SK-N-SH (cell line): ENCODE measurements around the gene CORO1A. TPM values are rescaled to one million over a fixed set of nuclear protein-coding genes. Genes with fewer than 3 reads are reported as not detected.
A peak's percentile ranks its signal among the peaks of the same experiment; 100 is the strongest.

Source experiments
- CTCF ChIA-PET: fragments of 300-600, 350-600 bp; formaldehyde crosslinking; extraction: SDS; loops from one replicate; lab custom pipeline; 2021; lab: Yijun Ruan, JAX
- POLR2A ChIA-PET: fragments of 350-600 bp; sonication (Branson Sonifier 250); formaldehyde crosslinking; extraction: SDS; loops from one replicate; lab custom pipeline; 2020; ENCODE audit warnings: antibody characterized with exemption, inconsistent platforms; lab: Yijun Ruan, JAX
- DNase-seq: peaks from one replicate; pipeline ENCODE4 v3.0.0; 2012
- H2AFZ ChIP-seq: fragments of 200-600 bp; sonication (generic); 2 replicates; pipeline ENCODE4 v1.8.1; 2016; ENCODE audit warnings: antibody characterized with exemption, mild to moderate bottlenecking, low read depth
- H3F3A ChIP-seq: fragments of 200-600 bp; sonication (generic); replicated peaks from 2 replicates; pipeline ENCODE3; 2016; ENCODE audit warnings: antibody characterized with exemption, mild to moderate bottlenecking; ENCODE audit not compliant: insufficient read depth
- H3K27ac ChIP-seq, 2 experiments: fragments of 200-500 bp in 1 of 2; fragments of 200-600 bp in 1 of 2; sonication (Bioruptor generic) in 1 of 2; sonication (generic), shearing (Covaris generic) in 1 of 2; 2 replicates each; pipeline versions ENCODE4 v1.5.1 to v1.6.1; 2014 to 2016; ENCODE audit warnings: low read depth in 2 of 2, inconsistent platforms in 1 of 2, low read length in 1 of 2, mild to moderate bottlenecking in 1 of 2, mixed read lengths in 1 of 2
- H3K27me3 ChIP-seq: fragments of 200-600 bp; sonication (generic), shearing (Covaris generic); 2 replicates; pipeline ENCODE4 v1.6.1; 2016; ENCODE audit warnings: mixed run types; ENCODE audit not compliant: insufficient read depth
- H3K36me3 ChIP-seq, 2 experiments: fragments of 200-500 bp in 1 of 2; fragments of 200-600 bp in 1 of 2; sonication (Bioruptor generic) in 1 of 2; sonication (generic) in 1 of 2; replicated peaks in 1 of 2; 2 replicates each; pipeline versions ENCODE3 to v1.5.1; 2014 to 2016; ENCODE audit warnings: low read length in 1 of 2, mild to moderate bottlenecking in 1 of 2; ENCODE audit not compliant: insufficient read depth in 2 of 2, control insufficient read depth in 1 of 2
- H3K4me1 ChIP-seq, 2 experiments: fragments of 200-500 bp in 1 of 2; fragments of 200-600 bp in 1 of 2; sonication (Bioruptor generic) in 1 of 2; sonication (generic), shearing (Covaris generic) in 1 of 2; 2 replicates each; pipeline versions ENCODE4 v1.5.1 to v1.6.1; 2014 to 2016; ENCODE audit warnings: low read depth in 1 of 2, low read length in 1 of 2, mixed run types in 1 of 2; ENCODE audit not compliant: insufficient read depth in 2 of 2, control insufficient read depth in 1 of 2
- H3K4me2 ChIP-seq: fragments of 200-600 bp; sonication (generic), shearing (Covaris generic); 2 replicates; pipeline ENCODE4 v1.6.1; 2017; ENCODE audit warnings: mixed run types
- H3K4me3 ChIP-seq, 2 experiments: fragments of 200-500 bp in 1 of 2; fragments of 200-600 bp in 1 of 2; sonication (Bioruptor generic) in 1 of 2; sonication (generic), shearing (Covaris generic) in 1 of 2; 2 replicates each; pipeline versions ENCODE4 v1.5.1 to v1.8.1; 2014 to 2016; ENCODE audit warnings: low read depth in 2 of 2, inconsistent platforms in 1 of 2, low read length in 1 of 2, mild to moderate bottlenecking in 1 of 2, mixed read lengths in 1 of 2, moderate library complexity in 1 of 2
- H3K79me2 ChIP-seq: fragments of 200-600 bp; sonication (generic); 2 replicates; pipeline ENCODE4 v1.8.1; 2017; ENCODE audit warnings: mild to moderate bottlenecking; ENCODE audit not compliant: insufficient read depth
- H3K9ac ChIP-seq: fragments of 200-600 bp; sonication (generic); 2 replicates; pipeline ENCODE4 v1.6.1; 2017; ENCODE audit warnings: mixed run types
- H3K9me2 ChIP-seq: fragments of 200-600 bp; sonication (generic); 2 replicates; pipeline ENCODE4 v1.6.1; 2017; ENCODE audit warnings: mixed run types
- H3K9me3 ChIP-seq: fragments of 200-600 bp; sonication (generic); 2 replicates; pipeline ENCODE4 v1.6.1; 2017; ENCODE audit warnings: mixed run types, mild to moderate bottlenecking, moderate library complexity
- H4K20me1 ChIP-seq: fragments of 200-600 bp; sonication (generic); 2 replicates; pipeline ENCODE4 v1.6.1; 2017; ENCODE audit warnings: mild to moderate bottlenecking, mixed run types; ENCODE audit not compliant: insufficient read depth
- CHD2 ChIP-seq: fragments of 150-350 bp; IDR thresholded peaks from 2 replicates; pipeline ENCODE4 v1.6.1; 2018; ENCODE audit warnings: low read length; ENCODE audit not compliant: partially characterized antibody
- CTCF ChIP-seq: fragments of 200-600 bp; sonication (generic); IDR thresholded peaks from 2 replicates; pipeline ENCODE4 v1.6.1; 2017; ENCODE audit warnings: antibody characterized with exemption, mild to moderate bottlenecking, moderate library complexity
- FOSL2 ChIP-seq: IDR thresholded peaks from 2 replicates; pipeline ENCODE4 v1.4.0; 2012; ENCODE audit warnings: low read depth, mild to moderate bottlenecking, moderate library complexity, borderline replicate concordance
- FOXJ3 ChIP-seq: sonication (generic); formaldehyde crosslinking; IDR thresholded peaks from 2 replicates; pipeline ENCODE4 v1.5.1; 2020; ENCODE audit warnings: mild to moderate bottlenecking, missing genetic modification reagents
- FOXM1 ChIP-seq: IDR thresholded peaks from 2 replicates; pipeline ENCODE4 v1.4.0; 2012; ENCODE audit warnings: low read depth, mild to moderate bottlenecking
- GABPA ChIP-seq: IDR thresholded peaks from 2 replicates; pipeline ENCODE4 v1.4.0; 2012; ENCODE audit warnings: low read depth, mild to moderate bottlenecking
- GATA2 ChIP-seq: sonication (generic); formaldehyde crosslinking; IDR thresholded peaks from 2 replicates; pipeline ENCODE4 v1.5.0; 2020; ENCODE audit warnings: mild to moderate bottlenecking, missing genetic modification reagents
- JUND ChIP-seq: IDR thresholded peaks from 2 replicates; pipeline ENCODE4 v1.4.0; 2012
- MAX ChIP-seq: IDR thresholded peaks from 2 replicates; pipeline ENCODE4 v1.4.0; 2012; ENCODE audit warnings: low read depth
- MXI1 ChIP-seq: IDR thresholded peaks from 2 replicates; pipeline ENCODE4 v1.6.1; 2012; ENCODE audit warnings: mild to moderate bottlenecking, low read depth, low read length, improper control_type of control experiment
- NRF1 ChIP-seq: IDR thresholded peaks from 2 replicates; pipeline ENCODE4 v1.6.1; 2012; ENCODE audit warnings: low read depth, mild to moderate bottlenecking, low read length
- PBX3 ChIP-seq: IDR thresholded peaks from 2 replicates; pipeline ENCODE4; 2012
- POLR2AphosphoS5 ChIP-seq: IDR thresholded peaks from 2 replicates; pipeline ENCODE4 v1.6.1; 2012; ENCODE audit warnings: low read depth, low read length
- RCOR1 ChIP-seq: fragments of 150-350 bp; IDR thresholded peaks from 2 replicates; pipeline ENCODE4 v1.6.1; 2017; ENCODE audit warnings: antibody characterized with exemption, low read length
- RFX5 ChIP-seq: IDR thresholded peaks from 2 replicates; pipeline ENCODE4 v1.6.1; 2012; ENCODE audit warnings: mild to moderate bottlenecking, improper control_type of control experiment, low read length
- TAF1 ChIP-seq: IDR thresholded peaks from 2 replicates; pipeline ENCODE4 v1.6.1; 2012; ENCODE audit warnings: low read depth, mild to moderate bottlenecking, low read length, moderate library complexity, borderline replicate concordance
- TCF12 ChIP-seq: IDR thresholded peaks from 2 replicates; pipeline ENCODE4 v1.4.0; 2012
- YY1 ChIP-seq: IDR thresholded peaks from 2 replicates; pipeline ENCODE4 v1.4.0; 2012; ENCODE audit warnings: low read depth, mild to moderate bottlenecking
- WGBS: methylation state at CpG from one replicate; pipeline ENCODE4 v1.1.6; 2017; ENCODE audit warnings: low lambda C conversion rate; 5-methylcytosine and 5-hydroxymethylcytosine counted together
- polyA plus RNA-seq, 3 experiments: library from polyadenylated mRNA; depleted of rRNA; stranded (reverse); fragments of >200 nt; gene quantifications; 2 replicates each; pipeline ENCODE4 v1.2.3, GENCODE V29; 2012
- TF ChIP-seq, protein P1 (sequence below): IDR thresholded peaks from 2 replicates; pipeline ENCODE4 v1.4.0; 2012; ENCODE audit warnings: low read depth, borderline replicate concordance

CORO1A gene
- polyA plus RNA-seq (2012; rRNA removed): 13.0 and 13.5 TPM in 2 replicates
- polyA plus RNA-seq (2012; cell fraction: cytosol; rRNA removed): 4.6 and 8.0 TPM in 2 replicates
- 19.1 and 24.4 TPM in 2 replicates for polyA plus RNA-seq (2012; cell fraction: nucleus; rRNA removed)

- CTCF ChIA-PET: interaction anchor here (1.4 to 6.0 kb wide), 2 partner anchors 71 to 90 kb away, joined by 4 to 33 read pairs; partner anchors contain the start of gene TBX6
- peak; percentile 35; the same call in 1 of the 2 replicates for TF ChIP-seq NRF1
- peak; percentile 57; the same call in 1 of the 2 replicates for TF ChIP-seq PBX3
- TF ChIP-seq YY1: 0 out of 2 replicates have a peak, but pooled peaks have one; percentile 21
- TF ChIP-seq POLR2AphosphoS5: peak; percentile 62; the same call in 1 of the 2 replicates
- no peak for TF ChIP-seq GATA2 (CRISPR knock-in tag)
- TF ChIP-seq MXI1: peak; percentile 80
- no peak for TF ChIP-seq TCF12
- peak; percentile 50; the same call in 1 of the 2 replicates for TF ChIP-seq TAF1
- TF ChIP-seq, all 33 proteins: peak for 6
- Histone ChIP-seq H3K4me3 (peak within 1 kb of the TSS; percentile 62 to 66), H3F3A (peaks cover 4% of the 10 kb centered on the region), H3K27ac (peak within 1 kb of the TSS in 1 of 2 experiments; percentile 29; a peak in 2 of 4 replicates), H3K4me1 (peaks cover 0 to 25% of the 10 kb centered on the region in 2 experiments; a peak in 1 of 4 replicates), H3K9me2 (no peaks in the 10 kb centered on the region), H2AFZ (peak within 1 kb of the TSS; percentile 90), H3K27me3 (no peaks in the 10 kb centered on the region), H3K9ac (peak within 1 kb of the TSS; percentile 41; the same call in 1 of the 2 replicates), H3K4me2 (peak within 1 kb of the TSS; percentile 80), H3K79me2 (no peaks in the 10 kb centered on the region), H4K20me1 (no peaks in the 10 kb centered on the region), H3K36me3 (peaks cover 0 to 6% of the 10 kb centered on the region in 2 experiments), H3K9me3 (no peaks in the 10 kb centered on the region)
- WGBS: 3% methylated on average over 47 of the region's 81 CpGs
- peak; percentile 95 for DNase-seq
- POLR2A ChIA-PET: interaction anchor here (0.6 kb wide), 1 partner anchor 152 kb away, joined by 3 read pairs; the partner anchor contains the start of gene TLCD3B
Measured at GRCh38 chr16:30183233-30184095, at the start of gene CORO1A. Gene CORO1A (plus strand): TSS chr16:30183602. CDS start chr16:30185210, 1,608 bp downstream.

DNA sequence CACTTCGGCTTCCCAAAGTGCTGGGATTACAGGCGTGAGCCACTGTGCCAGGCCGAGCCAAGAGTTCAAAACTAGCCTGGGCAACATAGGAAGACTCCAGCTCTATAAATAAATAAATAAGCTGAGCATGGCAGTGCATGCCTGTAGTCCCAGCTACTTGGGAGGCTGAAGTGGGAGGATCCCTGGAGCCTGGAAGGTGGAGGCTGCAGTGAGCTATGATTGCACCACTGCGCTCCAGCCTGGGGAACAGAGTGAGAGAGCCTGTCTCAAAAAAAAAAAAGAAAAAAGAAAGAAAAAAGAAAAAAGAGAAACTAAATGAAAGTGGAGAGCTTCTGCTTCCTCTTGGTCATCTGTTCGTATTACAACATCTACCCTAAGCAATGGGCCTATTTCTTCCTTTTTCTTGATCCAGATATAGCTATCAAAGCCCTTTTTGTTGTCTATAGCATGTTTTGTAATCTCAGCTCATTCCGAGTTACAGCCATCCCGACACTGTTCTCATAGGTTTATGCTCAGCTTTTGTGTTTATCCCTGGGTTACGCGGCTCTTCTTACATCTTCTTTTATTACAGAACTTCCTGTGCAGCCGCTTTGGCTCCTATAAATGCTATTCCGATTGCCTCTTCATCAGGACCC is 46.3 kb upstream of the CORO1A start:
- 86% methylated on average over 11 of the region's 11 CpGs for WGBS
- no peak for DNase-seq
- no peak overlapping the region for H3K9ac ChIP-seq
- no peaks in the 10 kb centered on the region for H3K36me3 ChIP-seq
- H3K27ac ChIP-seq: no peak overlapping the region
- H3F3A ChIP-seq: no peaks in the 10 kb centered on the region
- H3K4me1 ChIP-seq: peaks cover 0 to 10% of the 10 kb centered on the region in 2 experiments; a peak in 1 of 4 replicates
- CTCF ChIA-PET: interaction anchor here (0.7 to 1.4 kb wide), 4 partner anchors 23 to 74 kb away, joined by 3 to 4 read pairs (median 4); no protein-coding TSS in a partner anchor
- no peak overlapping the region for H2AFZ ChIP-seq
- H3K27me3 ChIP-seq: no peaks in the 10 kb centered on the region
- H3K4me3 ChIP-seq: no peak overlapping the region
- H3K9me2 ChIP-seq: no peaks in the 10 kb centered on the region
- H3K79me2 ChIP-seq: no peaks in the 10 kb centered on the region
- POLR2A ChIA-PET: no interaction called here
- H3K9me3 ChIP-seq: no peaks in the 10 kb centered on the region
- no peaks in the 10 kb centered on the region for H4K20me1 ChIP-seq
- no peak overlapping the region for H3K4me2 ChIP-seq
- TF ChIP-seq CHD2 (no peak), FOXJ3 (no peak), FOXM1 (no peak), MAX (no peak), CTCF (no peak), FOSL2 (no peak), RCOR1 (no peak), JUND (no peak), GABPA (no peak), RFX5 (no peak)
- TF ChIP-seq, protein P1, sequence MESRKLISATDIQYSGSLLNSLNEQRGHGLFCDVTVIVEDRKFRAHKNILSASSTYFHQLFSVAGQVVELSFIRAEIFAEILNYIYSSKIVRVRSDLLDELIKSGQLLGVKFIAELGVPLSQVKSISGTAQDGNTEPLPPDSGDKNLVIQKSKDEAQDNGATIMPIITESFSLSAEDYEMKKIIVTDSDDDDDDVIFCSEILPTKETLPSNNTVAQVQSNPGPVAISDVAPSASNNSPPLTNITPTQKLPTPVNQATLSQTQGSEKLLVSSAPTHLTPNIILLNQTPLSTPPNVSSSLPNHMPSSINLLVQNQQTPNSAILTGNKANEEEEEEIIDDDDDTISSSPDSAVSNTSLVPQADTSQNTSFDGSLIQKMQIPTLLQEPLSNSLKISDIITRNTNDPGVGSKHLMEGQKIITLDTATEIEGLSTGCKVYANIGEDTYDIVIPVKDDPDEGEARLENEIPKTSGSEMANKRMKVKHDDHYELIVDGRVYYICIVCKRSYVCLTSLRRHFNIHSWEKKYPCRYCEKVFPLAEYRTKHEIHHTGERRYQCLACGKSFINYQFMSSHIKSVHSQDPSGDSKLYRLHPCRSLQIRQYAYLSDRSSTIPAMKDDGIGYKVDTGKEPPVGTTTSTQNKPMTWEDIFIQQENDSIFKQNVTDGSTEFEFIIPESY: no peak
